ENCODE results near the gene MUCL3.

MUCL3 gene

DNA sequence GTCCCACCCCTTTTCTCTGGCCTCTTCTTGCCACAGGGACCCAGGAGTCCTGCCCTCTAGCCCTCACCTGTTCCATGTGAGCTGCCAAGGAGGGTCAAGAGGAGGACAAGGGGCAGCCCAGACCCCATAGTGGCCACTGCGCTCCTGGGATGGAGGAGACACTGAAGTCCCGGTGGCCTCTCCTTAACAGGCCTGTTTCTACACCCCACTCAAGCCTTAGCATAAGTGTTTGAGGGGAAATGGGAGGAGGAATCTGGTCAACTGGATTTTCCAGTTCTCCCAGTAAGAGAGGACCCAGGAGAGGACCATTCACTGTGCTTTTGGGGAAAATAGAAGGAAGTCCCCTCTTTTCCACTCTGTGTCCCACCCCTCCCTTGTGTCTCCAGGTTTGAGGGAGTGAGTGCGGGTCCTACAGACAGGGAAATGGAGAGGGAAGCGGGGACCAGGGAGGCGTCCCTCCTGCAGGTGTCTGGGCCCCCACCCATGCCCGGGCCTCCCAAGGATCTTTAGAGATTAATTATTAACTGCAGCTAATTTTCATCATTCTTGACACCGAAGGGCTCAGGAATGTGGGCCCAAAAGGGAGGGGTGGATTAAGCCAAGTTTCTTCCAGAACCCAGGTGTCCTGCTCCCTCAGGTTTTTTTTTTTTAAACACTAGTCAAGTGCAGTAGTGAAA lies 8.7 kb upstream of the MUCL3 start, which contains the start of gene SFTA2:
Gene SFTA2 (minus strand): TSS at position 202 of the 677 bp plus-strand sequence. CDS start 74 bp downstream, at position 128.
- TF ChIP-seq, protein P1, sequence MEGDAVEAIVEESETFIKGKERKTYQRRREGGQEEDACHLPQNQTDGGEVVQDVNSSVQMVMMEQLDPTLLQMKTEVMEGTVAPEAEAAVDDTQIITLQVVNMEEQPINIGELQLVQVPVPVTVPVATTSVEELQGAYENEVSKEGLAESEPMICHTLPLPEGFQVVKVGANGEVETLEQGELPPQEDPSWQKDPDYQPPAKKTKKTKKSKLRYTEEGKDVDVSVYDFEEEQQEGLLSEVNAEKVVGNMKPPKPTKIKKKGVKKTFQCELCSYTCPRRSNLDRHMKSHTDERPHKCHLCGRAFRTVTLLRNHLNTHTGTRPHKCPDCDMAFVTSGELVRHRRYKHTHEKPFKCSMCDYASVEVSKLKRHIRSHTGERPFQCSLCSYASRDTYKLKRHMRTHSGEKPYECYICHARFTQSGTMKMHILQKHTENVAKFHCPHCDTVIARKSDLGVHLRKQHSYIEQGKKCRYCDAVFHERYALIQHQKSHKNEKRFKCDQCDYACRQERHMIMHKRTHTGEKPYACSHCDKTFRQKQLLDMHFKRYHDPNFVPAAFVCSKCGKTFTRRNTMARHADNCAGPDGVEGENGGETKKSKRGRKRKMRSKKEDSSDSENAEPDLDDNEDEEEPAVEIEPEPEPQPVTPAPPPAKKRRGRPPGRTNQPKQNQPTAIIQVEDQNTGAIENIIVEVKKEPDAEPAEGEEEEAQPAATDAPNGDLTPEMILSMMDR (IDR thresholded peaks at IDR 0.05), result no peak

DNA sequence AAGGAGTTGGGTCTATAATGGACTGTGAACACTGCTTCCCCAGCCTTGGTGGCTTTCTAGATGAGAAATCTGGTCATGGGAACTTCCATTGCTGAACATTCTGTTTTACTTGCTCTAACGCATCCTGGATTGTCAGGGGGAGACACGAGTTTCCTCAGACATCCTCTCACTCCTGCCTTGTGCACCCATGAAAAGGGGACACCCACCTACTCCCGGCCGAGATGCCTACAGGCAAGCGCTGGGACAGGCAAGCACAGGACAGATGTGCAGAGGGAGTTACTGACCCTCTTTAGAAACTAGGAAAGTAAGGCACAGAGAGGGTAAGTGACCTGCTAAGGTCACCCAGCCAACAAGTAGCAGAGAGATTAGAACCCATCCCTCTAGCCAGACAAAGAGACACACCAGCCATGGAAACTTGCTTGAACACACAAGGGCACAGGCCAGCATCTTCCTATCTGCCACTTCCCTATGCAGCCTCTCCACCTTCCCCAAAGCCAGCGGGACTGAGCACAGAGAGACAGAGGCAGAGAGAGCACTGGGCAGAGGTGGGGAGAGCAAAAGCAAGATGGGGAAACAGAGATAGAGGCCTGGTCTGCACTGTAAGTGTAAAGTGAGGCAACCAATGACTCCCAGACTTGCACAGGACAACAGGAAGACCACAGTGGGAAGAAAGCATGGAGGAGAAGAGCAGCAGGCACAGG lies 8.0 kb upstream of the MUCL3 start:
- TF ChIP-seq, protein P1 (IDR thresholded peaks at IDR 0.05), result no peak

- TF ChIP-seq, protein P1 (IDR thresholded peaks at IDR 0.05), result no peak
Observed at GRCh38 chr6:30935018-30935417, 5.8 kb upstream of the MUCL3 start.

DNA sequence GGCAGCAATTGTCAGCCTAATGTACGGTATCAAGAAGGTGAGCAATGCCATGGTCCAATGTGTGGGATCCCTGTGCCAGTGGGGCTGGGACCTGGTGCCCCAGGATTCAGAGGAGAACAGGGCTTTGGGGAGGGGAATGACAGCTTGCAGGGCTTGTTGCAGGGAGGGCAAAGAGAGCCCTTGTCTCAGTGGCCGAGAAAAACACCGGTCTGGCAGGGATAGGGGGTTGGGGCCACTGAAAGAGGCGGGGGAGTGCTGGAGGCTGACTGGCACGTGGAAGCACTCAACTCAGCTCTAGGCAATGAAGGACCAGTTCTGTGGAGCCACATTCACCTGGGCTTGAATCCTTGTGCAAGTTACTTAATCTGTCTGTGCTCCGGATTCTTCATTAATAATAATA lies 3.5 kb upstream of the MUCL3 start:
- TF ChIP-seq, protein P1 (IDR thresholded peaks at IDR 0.05), result no peak

- TF ChIP-seq, protein P1 (IDR thresholded peaks at IDR 0.05), result no peak
Observed at GRCh38 chr6:30938730-30939129, 2.0 kb upstream of the MUCL3 start.

- TF ChIP-seq, protein P1 (IDR thresholded peaks at IDR 0.05), result no peak
Observed at GRCh38 chr6:30939473-30939872, 1.3 kb upstream of the MUCL3 start.

- TF ChIP-seq, protein P1 (IDR thresholded peaks at IDR 0.05), result peak; percentile 38; the same call in 1 of the 2 replicates
Observed at GRCh38 chr6:30942338-30943060, 1.7 kb downstream of the MUCL3 start.

Measured in LNCAP (cell line).